Stimulated activated CD8-positive, alpha-beta memory T cell treated with anti-CD3 and anti-CD28 coated beads, Interleukin-15, amount 100 ng/mL, for 1 hour (primary cell): ENCODE data around the gene TACC2.

ENCODE experiments used
- DNase-seq: peaks from one replicate; pipeline ENCODE4 v3.0.0-alpha.2; 2020; ENCODE audit warnings: low read depth

Gene TACC2

DNA sequence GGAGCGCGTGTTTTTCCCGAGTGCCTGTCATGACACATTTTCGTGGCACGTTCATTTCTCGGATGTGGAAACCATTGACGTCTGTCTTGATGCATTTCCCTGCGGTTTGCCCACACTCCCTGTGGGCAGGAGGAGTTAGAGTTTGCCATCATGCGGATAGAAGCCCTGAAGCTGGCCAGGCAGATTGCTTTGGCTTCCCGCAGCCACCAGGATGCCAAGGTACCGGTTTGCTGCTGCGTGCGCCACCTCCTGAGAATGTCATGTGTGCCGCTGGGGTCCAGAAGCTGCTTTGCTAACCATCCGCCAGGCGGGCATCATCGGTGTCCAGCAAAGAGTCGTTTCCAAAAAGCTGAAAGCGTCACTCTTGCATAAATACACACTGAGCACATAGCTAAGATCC lies 241.3 kb downstream of the TACC2 start:
- DNase-seq: no peak

DNA sequence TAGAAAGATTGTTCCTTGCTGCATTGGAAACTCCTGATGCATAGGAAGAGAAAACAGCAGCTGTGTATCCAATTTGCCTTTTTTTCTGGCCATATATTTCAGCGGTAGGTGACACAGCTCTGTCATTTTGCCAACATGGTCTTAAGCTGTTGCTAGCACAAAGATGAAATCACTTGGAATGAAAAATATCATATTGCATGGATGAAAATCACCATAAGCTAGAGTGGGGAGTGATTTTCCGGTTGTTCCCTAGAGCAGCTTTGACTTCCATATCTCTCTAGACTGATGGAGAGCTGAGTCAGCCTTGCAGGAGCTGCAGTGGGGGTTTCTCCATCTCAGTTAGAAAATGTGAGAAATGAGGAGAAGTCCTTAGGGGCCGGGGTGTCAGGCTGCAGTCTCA lies 243.8 kb downstream of the TACC2 start:
- no peak for DNase-seq

DNA sequence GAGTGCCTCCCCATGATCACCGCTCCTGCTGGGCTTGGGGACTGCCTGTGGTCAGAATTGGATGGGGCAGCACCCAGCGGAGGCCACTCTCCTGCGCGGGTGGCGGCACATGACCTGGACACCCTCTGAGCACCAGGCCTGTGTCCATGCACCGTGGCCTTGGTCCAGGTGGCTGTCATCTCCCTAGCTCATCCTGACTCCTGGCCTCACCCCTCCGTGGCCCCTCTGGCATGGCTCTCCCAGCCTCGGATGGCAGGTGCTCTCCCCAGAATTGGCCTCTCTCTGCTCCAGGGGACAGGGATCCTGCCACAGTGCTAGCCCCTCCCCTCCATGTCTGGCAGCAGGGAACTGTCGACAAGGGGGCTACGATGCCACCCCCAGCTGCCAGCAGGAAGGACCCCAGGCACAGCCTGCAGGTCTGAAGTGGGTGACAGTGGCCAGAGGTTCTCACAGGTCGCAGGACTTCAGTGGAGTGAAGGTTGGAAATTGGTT lies 244.9 kb downstream of the TACC2 start:
- DNase-seq: no peak

DNA sequence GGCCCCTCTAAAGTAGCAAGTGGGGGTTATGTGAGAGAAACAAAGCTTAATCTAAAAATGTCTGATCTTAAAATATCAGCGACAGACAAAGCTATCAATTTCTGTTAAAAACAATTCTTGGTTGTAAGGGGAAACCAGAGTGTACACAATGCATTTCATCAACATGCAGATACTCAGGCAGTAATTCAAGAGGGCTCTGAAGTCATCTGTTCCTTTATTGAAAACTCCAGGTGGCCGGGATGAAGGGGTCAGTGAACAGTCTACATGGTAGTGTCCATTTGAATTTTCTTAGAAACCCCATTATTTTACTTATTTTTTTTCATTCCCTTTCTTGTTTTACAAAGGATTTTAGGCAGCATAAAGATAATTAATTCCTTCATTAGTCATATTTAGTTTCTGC lies 245.5 kb downstream of the TACC2 start:
- DNase-seq: no peak

DNA sequence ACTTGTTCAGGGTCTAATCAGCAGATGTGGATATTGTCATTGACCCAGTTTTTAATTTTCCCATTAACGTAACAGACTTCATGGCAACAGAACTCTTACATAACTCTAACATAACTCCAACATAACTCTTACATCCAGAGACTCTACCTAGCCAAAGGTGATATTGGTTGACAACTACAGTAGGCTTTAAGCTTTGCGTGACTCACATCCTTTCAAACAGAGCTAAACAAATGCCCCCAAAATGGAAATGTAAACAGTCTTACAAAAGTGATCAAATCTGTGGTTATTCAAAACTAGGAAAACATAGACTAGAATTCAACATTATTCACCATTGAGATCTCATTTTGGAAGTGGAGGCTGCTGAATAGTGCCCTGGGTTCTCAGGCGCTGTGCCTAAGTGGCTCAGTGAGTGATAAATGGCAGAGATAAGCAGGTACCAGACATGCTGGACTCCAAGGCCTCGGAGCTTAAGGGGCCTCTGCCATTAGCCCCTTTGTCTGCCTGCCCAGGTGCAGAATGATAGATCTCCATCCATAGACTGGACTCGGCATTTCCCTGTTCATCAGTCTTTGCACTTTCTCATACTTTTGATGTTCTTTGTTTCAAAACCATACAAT lies 247.8 kb downstream of the TACC2 start:
- DNase-seq: no peak

DNA sequence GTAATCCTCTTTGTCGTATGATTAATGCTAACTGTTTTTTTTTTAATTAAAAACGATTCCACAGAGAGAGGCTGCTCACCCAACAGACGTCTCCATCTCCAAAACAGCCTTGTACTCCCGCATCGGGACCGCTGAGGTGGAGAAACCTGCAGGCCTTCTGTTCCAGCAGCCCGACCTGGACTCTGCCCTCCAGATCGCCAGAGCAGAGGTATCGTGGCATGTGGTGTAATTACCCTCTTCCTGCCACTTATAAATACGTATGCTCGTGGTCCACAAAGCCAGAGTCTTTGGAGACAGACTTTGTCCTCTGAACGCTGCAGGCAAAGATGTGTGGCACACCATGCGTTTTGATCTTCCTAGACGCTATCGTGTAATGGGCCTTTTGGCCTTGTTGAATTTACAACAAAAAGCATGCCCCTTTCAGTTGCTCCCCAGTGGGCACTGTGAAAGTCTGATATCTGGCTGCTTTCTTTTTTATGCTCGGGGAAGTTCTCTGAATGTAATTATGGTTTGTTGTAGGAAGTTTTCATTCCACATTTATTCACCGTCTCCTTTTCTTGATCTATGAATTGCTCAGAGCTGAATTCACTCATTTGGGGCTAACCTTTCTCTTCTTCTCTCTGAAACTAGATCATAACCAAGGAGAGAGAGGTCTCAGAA lies 248.5 kb downstream of the TACC2 start:
- no peak for DNase-seq

DNA sequence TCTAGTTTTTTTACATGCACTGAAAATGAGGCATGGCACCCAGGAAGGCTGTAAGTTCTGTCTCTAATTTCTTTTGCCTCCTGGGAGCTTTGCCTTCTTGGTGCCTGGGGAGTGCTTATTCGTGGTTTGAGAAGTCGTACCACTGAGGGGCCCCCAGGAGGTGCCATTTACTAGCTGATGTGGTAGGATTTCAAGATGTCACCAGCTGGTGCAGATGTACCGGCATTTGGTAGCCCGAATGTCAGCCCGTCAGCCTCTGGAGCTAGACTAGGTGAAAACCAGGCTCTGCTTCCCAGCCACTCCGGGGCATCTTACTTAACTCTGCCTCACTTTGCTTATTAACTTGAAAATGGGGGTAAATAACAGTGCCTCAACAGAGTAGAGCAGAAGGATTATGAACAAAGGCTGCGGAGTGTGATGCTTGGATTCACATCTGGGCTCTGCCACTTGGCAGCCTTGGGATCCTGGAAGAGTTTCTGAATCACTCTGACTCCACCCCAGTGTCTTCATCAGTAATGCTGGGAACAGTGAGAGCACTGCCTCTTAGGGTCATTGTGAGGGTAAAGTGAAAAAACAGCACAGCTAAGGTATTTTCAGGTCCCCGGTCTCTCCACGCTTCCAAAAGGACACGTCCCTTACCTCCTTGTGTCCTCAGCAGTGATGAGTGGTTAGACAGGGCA lies 250.8 kb downstream of the TACC2 start:
- no peak for DNase-seq

DNA sequence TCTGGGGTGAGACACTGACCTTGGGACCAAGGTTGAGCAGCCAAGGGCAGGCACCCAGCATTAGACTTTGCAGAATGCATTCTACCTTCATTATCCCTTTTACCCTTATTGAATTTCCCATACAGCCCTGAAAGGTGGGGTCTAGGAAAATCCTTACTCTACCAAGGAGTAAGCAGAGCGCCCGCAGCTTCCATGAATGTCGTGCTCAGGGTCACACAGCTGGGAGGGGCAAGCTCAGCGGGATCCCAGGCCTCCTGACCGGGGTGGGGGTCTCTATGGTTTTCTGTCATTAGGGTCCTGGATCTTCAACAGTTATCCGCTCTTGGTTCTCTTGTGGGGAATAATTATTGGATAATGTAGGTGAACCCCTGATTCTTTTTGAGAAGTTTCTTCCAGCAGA lies 251.4 kb downstream of the TACC2 start:
- no peak for DNase-seq

DNA sequence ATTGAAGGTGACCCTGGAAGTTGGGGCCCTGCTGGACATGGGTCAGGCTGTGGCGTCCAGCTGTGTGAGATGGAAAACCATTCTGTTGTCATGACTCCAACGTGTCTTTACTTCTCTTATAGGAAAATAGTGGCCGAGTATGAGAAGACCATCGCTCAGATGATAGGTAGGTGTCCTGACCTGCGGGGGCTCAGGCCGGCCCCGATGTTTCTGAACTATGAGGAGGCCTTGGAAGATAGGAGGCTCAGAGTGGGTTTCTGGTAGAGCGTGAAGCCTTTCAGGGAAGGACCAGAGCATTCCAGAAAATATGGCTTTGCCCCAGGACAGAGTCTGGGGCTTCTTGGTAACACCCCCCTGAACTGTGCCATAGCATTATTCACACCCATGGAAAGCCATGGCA lies 252.9 kb downstream of the TACC2 start:
- DNase-seq: no peak

DNA sequence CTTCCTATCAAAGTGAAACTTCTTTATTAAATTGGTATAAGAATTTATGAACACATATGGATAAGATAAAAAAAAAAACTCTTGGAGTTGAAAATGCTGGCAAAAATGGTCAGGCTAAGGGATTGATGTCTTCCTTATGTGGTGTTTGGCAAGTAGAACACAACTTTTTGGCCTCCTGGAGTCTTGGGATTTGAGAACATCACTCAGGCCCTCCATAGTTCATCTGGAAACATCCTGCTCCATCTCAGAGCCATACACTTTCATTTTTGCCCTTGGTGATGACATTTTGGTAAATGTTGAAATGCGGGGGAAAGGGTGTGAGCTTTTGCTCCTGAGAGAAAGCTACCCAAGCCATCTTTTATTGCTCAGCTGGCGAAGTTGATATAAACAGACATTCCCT lies 254.6 kb downstream of the TACC2 start:
- no peak for DNase-seq

DNA sequence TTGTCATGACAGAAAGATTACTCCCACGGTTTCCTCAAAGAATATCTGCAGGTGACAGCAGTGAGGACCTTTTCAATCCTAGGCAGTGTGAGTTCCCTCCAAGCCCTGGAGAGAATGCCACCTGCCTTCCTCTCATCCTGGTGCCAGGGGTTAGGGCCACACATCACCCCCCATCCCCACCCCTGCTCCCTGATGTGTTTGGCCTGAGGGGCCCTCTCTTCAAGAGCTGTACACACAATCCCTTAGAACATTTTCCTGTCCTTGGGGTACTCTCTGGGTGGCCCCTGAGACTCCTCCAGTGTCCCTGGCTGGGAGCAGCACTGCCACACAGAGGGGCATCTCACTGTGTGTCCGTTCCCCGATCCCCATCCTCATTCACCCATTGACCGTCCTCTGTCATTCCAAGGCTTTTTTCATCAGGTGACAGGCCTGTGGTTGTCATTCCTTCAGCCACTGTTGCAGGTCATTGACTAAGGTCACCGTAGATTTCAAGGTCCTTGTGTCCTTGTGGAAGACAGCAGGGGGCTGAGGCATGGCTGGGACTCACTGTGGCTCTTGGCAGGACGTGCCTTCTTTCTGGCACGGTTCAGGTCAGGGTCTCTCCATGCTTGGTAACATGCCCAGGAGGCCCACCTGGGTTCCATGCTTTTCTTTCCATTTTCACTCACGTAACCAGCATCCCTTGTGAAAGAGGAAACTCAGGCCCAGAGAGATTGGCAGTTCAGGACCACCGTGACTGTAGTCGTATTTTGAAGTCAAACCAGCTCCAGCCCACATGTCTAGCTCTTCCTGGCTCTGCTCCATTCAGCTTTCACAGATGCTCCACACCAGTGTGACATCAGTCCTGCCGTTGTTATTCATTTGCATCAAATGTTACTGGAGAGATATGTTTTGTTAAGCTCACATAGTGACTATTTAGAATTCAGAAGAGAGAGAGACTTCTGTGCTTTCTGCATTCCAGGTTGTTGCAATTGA lies 255.3 kb downstream of the TACC2 start:
- DNase-seq: no peak

DNA sequence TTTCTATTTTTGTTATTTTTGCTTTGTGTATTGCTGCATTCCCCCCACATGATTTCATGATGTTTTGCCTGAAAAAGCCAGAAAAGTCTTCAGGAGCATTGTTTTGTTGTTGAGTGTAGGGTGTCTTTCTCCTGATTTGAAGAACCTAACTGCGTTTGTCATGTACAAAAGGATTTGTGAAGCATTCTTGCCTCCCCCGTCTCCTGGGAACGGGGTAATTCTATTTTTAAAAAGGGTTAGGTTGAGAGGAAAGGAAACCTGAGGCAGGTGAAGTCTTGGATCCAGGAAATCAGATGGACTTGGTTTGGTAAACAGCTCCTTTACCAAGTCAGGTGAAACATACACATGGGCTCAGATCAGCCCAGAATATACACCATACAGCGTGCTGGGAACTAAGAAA lies 256.2 kb downstream of the TACC2 start:
- no peak for DNase-seq

DNA sequence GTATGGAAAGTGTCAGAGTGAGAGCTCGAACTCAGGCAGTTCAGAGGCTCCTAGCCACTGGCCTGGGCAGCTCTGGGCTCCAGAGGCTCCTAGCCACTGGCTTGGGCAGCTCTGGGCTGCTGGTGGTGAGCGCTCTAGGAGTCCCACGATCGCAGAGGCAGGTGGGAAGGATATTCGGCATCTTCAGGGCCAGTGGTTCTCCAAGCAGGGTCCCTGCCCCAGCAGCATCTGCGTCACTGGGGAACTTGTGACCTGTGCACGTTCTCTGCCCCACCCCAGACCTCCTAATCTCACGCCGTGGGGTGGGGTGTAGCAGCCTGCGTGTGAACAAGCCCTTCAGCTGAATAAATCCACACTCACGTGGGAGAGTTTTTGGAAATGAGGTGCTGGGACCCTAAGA lies 256.9 kb downstream of the TACC2 start:
- DNase-seq: no peak

DNA sequence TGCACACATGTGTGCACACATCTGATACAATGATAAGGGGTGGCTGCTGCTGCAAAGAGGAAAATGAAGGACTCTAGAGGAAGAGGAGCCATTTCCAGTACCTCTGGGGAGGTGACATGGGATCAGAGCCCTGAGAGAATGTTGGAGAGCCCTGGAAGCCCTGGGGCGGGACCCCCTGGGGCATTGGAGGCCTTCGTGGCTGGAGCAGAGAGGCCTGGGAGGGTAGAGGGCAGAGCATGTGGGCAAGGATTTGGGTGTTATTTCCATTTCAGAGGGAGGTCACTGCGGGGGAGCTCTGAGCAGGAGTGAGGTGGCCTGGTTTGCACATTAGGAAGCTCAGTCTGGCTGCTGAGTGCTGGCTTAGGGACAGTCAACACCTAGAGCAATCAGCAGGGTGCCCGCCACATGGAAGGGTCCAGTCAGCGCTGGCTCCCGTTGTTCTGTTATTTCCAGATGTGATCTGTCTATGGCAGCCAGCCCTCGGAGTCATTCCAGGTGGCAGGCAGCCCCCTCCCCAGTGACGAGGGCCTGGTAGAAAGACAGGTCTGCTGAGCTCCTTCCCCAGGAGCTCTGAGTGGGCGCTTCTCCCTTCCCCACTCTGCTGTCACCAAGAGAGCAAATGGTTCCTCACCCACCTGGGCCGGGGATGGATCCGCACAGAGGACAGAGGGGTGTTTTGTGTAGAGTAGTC lies 258.0 kb downstream of the TACC2 start:
- no peak for DNase-seq

DNA sequence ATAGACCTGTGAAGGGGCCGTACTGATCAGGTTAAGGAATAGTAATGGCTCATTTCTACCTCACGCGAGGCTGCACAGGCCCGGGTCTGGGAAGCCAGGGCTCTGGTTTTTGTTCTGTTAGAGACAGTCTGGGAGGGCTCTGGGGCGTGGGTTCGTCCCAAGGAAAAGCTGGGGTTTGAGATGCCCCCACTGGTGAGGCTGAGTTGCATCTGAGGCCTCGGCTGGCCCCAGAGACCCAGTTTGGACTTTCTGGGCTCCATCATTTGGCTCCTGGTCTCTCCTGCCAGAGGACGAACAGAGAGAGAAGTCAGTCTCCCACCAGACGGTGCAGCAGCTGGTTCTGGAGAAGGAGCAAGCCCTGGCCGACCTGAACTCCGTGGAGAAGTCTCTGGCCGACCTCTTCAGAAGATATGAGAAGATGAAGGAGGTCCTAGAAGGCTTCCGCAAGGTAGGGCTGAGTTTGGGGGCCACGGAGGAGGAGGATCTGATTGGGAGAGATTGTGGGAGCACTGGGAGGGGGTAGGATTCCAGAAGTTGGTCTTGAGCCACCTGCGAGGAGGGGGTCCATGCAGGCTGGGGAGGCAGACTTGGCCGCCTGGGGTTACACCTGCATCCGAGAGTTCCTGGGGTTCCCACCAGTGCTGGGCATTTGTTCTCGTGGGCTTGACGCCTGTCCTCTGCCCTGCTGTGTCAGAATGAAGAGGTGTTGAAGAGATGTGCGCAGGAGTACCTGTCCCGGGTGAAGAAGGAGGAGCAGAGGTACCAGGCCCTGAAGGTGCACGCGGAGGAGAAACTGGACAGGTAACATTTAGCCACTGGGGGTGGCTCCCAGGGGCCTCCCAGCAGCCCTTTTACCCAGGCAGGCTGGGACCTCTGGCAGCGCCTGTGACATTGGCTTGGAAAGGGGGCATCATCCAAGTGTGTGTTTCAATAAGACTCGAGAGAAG lies 259.7 kb downstream of the TACC2 start:
- no peak for DNase-seq

DNA sequence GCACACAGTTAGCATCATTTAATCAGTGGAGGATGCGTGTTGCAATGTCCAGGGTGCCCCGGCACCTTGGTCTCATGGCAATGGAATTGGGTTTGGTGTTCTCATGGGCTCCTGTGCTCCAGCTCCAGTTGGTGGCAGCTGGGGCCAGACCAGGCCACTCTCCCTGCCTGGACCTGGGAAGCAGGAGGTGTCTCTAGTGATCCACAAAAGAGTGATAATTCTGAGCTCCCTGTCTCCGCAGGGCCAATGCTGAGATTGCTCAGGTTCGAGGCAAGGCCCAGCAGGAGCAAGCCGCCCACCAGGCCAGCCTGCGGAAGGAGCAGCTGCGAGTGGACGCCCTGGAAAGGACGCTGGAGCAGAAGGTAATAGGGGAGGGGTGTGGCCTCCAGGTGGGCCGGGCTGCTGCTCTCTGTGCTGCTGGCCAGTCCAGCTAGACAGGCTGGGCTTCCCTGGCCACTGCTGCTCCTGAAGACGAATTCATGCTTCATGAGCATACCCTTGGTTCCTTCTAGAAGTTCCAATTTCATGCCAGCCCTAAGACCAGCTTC lies 260.4 kb downstream of the TACC2 start:
- DNase-seq: no peak

DNA sequence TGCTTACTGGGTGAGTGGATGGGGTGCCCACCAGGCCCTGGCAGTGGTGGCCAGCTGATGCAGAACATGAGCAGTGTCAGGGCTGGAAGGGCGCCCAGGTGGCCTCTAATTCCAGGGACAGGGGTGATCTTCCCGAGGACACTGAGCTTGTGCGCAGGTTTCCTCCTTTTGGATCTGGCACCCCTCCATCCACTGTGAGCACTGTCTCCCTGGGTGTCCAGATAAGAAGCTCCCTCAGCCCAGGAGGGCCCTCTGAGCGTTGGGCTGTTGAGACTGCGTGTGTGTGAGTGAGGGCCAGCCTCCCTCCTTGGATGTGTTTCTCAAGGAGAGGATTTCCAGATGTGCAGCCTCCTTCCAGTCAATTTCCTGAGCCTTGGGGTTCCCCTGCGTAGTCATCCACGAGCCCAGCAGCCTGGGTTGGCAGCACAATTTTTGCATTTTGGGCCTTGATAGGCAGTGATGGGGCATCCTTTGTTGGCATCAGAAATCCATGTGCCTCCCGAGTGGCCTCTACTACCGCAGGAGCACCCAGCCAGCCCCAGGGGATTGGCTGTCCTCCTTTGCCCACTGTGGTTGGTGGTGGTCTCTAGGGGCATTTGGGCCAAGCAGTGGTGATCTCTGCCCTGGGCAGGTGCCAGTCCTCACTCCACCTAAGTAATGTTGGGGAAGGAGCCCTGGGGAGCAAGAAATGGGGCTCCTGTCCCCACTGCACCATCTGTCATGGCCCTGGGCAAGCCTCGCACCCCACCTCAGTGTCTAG lies 261.2 kb downstream of the TACC2 start:
- no peak for DNase-seq

DNA sequence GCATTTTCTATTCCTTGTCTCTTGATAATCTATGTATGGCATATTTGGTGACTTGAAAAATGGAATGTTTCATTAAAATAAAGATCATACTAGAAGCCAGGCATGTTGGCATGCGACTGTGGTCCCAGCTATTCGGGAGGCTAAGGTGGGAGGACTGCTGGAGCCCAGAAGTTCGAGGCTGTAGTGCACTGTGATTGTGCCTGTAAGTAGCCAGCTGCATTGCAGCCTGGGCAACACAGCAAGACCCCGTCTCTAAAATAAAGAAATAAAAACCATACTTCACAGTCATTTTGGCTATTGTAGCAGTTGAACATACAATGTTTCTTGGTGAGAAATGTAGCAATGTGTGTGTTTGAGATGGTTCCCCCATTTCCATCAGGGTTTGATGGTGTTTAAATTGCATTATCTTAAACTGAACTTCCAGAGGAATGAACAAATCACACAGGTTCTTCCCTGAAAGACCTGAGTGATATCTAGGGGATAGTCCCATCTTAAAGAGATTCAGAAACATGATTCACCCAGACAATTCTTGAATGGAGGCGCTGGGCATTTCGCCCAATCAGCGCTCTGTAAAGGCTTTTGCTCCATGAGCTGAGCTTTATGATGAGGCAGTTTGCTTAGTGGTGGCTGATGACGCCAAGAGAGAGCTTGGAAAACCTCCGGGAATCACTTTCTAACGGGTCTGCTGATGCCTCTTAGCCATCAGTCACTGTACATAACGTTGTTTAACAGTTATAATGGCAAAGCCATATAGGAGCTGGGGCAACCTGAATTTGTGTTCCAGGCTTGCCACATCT lies 262.7 kb downstream of the TACC2 start:
- no peak for DNase-seq

DNA sequence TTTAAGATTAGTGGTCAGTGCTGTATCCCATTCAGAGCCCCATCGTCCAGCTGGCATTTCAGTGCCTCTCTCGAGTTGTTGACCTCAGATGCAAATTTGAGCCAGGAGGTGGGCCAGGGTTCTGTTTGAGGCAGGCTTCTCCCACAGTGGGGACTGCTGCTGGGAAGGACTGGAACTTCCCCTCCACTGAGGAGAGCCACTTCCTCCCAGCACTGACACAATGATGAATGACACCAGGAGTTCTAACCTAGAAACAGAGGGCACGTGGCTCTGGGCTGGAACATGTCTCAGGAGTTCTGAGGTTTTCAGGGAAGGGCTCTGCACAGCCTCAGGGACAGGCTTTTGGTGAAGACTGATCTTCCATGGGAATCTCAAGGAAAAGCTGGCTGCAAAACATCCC lies 263.8 kb downstream of the TACC2 start:
- DNase-seq: no peak
